ENCODE measurements around the gene BMERB1.

Gene BMERB1

DNA sequence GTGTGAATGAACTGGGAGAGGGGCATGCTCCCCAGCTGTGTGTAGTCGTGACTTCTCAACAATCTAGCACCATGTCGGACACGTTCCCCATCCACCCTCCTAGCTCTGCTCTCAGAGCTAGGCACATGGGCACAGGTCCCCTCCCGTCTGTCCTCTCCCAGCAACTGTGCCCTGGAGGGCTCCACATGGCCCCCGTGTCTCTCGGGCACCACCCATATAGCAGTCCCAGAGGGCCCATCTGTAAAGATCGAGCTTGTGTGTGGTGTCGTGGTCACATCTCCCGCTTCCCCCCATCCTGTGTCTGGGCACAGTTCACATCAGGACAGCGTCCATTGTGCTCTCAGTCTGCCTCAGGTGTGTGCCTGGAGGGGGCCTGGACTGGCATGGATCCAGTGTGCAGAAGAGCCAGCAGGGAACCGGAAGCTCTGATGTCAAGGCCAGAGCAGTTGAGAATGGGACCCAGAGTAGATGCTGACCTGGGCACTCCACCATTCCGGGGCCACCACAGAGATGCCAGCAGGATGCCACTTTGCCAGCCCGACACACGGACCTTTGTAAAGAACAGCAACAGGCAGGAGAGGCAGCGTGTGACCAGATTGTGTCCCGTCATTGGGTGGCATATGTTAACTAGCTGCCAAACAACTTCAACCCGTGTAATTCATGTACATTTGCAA lies 152.9 kb downstream of the BMERB1 start:
- no peak overlapping the region for H3K27ac ChIP-seq

DNA sequence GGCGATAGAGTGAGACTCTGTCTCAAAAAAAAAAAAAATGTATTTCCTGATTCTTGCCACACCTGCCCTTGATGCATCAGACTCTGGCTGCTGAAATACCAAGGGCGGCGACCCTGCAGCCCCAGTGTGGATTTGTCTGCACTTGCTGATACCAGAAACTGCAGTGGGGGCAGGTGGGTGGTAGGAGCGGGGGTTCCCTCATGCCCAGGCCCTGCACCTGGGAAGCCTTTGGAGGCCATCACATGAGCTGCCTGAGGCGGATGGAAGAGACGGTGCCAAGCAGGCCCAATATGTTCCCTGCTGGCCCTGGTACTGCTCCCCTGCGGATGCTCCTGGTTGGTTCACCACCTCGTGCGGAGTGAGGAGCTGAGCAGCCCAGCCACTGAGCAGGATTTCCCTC lies 157.9 kb downstream of the BMERB1 start:
- H3K4me3 ChIP-seq (IDR thresholded peaks at IDR 0.05; ENCODE audit: insufficient read depth, low read depth, low read length): no peak overlapping the region
- no peak overlapping the region for H3K4me2 ChIP-seq
- H2AFZ ChIP-seq (ENCODE audit: low read depth): no peak overlapping the region
- no peaks in the 10 kb centered on the region for H3K79me2 ChIP-seq (ENCODE audit: insufficient read depth, low read depth)
- no peaks in the 10 kb centered on the region for H3K4me1 ChIP-seq (ENCODE audit: low read depth, poor library complexity, severe bottlenecking)
- no peak overlapping the region for H3K9ac ChIP-seq
- H3K27me3 ChIP-seq (ENCODE audit: insufficient read depth, low read depth): no peaks in the 10 kb centered on the region
- H3K27ac ChIP-seq: no peak overlapping the region
- TF ChIP-seq CTCF (conservative IDR thresholded peaks at IDR 0.05; ENCODE audit: low read depth, low read length): no peak
- no peaks in the 10 kb centered on the region for H4K20me1 ChIP-seq (ENCODE audit: insufficient read depth)
- H3K36me3 ChIP-seq (ENCODE audit: insufficient read depth): peaks cover 3% of the 10 kb centered on the region; the same call in 1 of the 2 replicates

More for the DNA sequence above, 152.9 kb downstream of the BMERB1 start:
- H3K9ac ChIP-seq: no peak overlapping the region
- H3K79me2 ChIP-seq (ENCODE audit: insufficient read depth, low read depth): no peaks in the 10 kb centered on the region
- H3K4me2 ChIP-seq: no peak overlapping the region
- H3K4me1 ChIP-seq (ENCODE audit: low read depth, poor library complexity, severe bottlenecking): no peaks in the 10 kb centered on the region
- no peak overlapping the region for H2AFZ ChIP-seq (ENCODE audit: low read depth)
- H3K4me3 ChIP-seq (IDR thresholded peaks at IDR 0.05; ENCODE audit: insufficient read depth, low read depth, low read length): no peak overlapping the region
- no peak for TF ChIP-seq CTCF (conservative IDR thresholded peaks at IDR 0.05; ENCODE audit: low read depth, low read length)
- H4K20me1 ChIP-seq (ENCODE audit: insufficient read depth): no peaks in the 10 kb centered on the region
- no peaks in the 10 kb centered on the region for H3K27me3 ChIP-seq (ENCODE audit: insufficient read depth, low read depth)
- no peaks in the 10 kb centered on the region for H3K36me3 ChIP-seq (ENCODE audit: insufficient read depth)

DNA sequence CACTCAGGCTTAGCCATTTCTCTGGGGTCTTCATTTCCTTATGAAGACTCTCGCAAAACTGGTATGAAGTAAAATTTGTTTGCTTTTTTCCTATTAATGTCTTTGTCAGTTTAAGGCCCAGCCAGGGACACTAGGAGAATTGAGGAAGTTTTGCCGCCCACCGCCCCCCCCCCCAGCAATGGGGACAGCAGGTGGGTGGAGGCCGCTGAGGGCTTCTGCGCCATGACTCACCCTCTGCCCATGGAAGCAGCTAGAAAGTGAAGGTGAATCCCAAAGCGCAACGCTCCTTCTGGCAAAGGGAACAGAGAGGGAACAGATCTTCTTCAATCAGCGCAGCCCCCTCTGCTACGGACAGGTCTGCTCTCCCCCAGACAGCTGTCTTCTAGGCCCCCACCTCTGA lies 158.8 kb downstream of the BMERB1 start:
- TF ChIP-seq CTCF (conservative IDR thresholded peaks at IDR 0.05; ENCODE audit: low read depth, low read length): no peak
- Histone ChIP-seq H4K20me1 (ENCODE audit: insufficient read depth) (no peaks in the 10 kb centered on the region), H3K27ac (no peak overlapping the region), H3K9ac (no peak overlapping the region), H3K4me2 (no peak overlapping the region), H3K4me3 (IDR thresholded peaks at IDR 0.05; ENCODE audit: insufficient read depth, low read depth, low read length) (no peak overlapping the region), H3K27me3 (ENCODE audit: insufficient read depth, low read depth) (no peaks in the 10 kb centered on the region), H2AFZ (ENCODE audit: low read depth) (no peak overlapping the region), H3K4me1 (ENCODE audit: low read depth, poor library complexity, severe bottlenecking) (no peaks in the 10 kb centered on the region), H3K36me3 (ENCODE audit: insufficient read depth) (peaks cover 3% of the 10 kb centered on the region; the same call in 1 of the 2 replicates), H3K79me2 (ENCODE audit: insufficient read depth, low read depth) (no peaks in the 10 kb centered on the region)

GRCh38 chr16:15594711-15595320 lies 160.4 kb downstream of the BMERB1 start:
- H3K27me3 ChIP-seq (ENCODE audit: insufficient read depth, low read depth): no peaks in the 10 kb centered on the region
- no peak overlapping the region for H3K27ac ChIP-seq

More at GRCh38 chr16:15594711-15595320, 160.4 kb downstream of the BMERB1 start:
- Histone ChIP-seq H3K4me2 (no peak overlapping the region), H3K36me3 (ENCODE audit: insufficient read depth) (peaks cover 3% of the 10 kb centered on the region; the same call in 1 of the 2 replicates), H3K4me3 (IDR thresholded peaks at IDR 0.05; ENCODE audit: insufficient read depth, low read depth, low read length) (no peak overlapping the region), H3K9ac (no peak overlapping the region), H3K4me1 (ENCODE audit: low read depth, poor library complexity, severe bottlenecking) (no peaks in the 10 kb centered on the region), H4K20me1 (ENCODE audit: insufficient read depth) (no peaks in the 10 kb centered on the region), H2AFZ (ENCODE audit: low read depth) (no peak overlapping the region), H3K79me2 (ENCODE audit: insufficient read depth, low read depth) (no peaks in the 10 kb centered on the region)
- no peak for TF ChIP-seq CTCF (conservative IDR thresholded peaks at IDR 0.05; ENCODE audit: low read depth, low read length)

All from KMS-11 (cell line).